ENCODE results near the gene CASKIN1. TPM values are rescaled to one million over a fixed set of nuclear protein-coding genes. Genes with fewer than 3 reads are reported as not detected.

The CASKIN1 gene
- total and polyA plus RNA-seq, 3 donors from 2014 or later, result 2.1 to 159 (median 6.4) TPM

- no peak for TF ChIP-seq POLR2A (IDR thresholded peaks at IDR 0.05)
- TF ChIP-seq CTCF (IDR thresholded peaks at IDR 0.05), result no peak
- H3K27me3 ChIP-seq, result no peaks in the 10 kb centered on the region
- H3K4me3 ChIP-seq, result no peak overlapping the region
- H3K36me3 ChIP-seq (ENCODE audit: low read depth, missing control alignments), result no peaks in the 10 kb centered on the region
- WGBS, 2 donors, result 83 to 88% methylated on average over 13 to 15 of the region's 15 CpGs
- H3K9me3 ChIP-seq, result no peaks in the 10 kb centered on the region
- DNase-seq, result no peak
- H3K27ac ChIP-seq, result peak overlapping the region in 1 of 2 donors; percentile 89
- intact Hi-C loops (cut with DNase I; ENCODE audit: low total_unique reads), result loop anchor here (10.0 kb wide), 1 partner anchor 97 kb away; the partner anchor contains the start of gene ECI1
- peaks cover 52% of the 10 kb centered on the region for H3K4me1 ChIP-seq
Measured at GRCh38 chr16:2158262-2158638, 38.2 kb downstream of the CASKIN1 start.

- no peaks in the 10 kb centered on the region for H3K27me3 ChIP-seq
- peak overlapping the region in 1 of 2 donors; percentile 89 for H3K27ac ChIP-seq
- no peak for TF ChIP-seq POLR2A (IDR thresholded peaks at IDR 0.05)
- TF ChIP-seq CTCF (IDR thresholded peaks at IDR 0.05), result no peak
- WGBS, 2 donors, result 74 to 80% methylated on average over 15 to 27 of the region's 27 CpGs
- H3K36me3 ChIP-seq (ENCODE audit: low read depth, missing control alignments), result no peaks in the 10 kb centered on the region
- H3K4me3 ChIP-seq, result no peak overlapping the region
- no peaks in the 10 kb centered on the region for H3K9me3 ChIP-seq
- DNase-seq, result no peak
- intact Hi-C loops (cut with DNase I; ENCODE audit: low total_unique reads), result loop anchor here (10.0 kb wide), 1 partner anchor 97 kb away; the partner anchor contains the start of gene ECI1
- H3K4me1 ChIP-seq, result peaks cover 56% of the 10 kb centered on the region
Measured at GRCh38 chr16:2157480-2158261, 38.7 kb downstream of the CASKIN1 start.

GRCh38 chr16:2156849-2157224 is 39.6 kb downstream of the CASKIN1 start:
- Histone ChIP-seq H3K36me3 (ENCODE audit: low read depth, missing control alignments) (no peaks in the 10 kb centered on the region), H3K27me3 (no peaks in the 10 kb centered on the region), H3K4me3 (no peak overlapping the region), H3K4me1 (peaks cover 58% of the 10 kb centered on the region), H3K27ac (peak overlapping the region; percentile 31 to 89), H3K9me3 (no peaks in the 10 kb centered on the region)
- TF ChIP-seq POLR2A (IDR thresholded peaks at IDR 0.05) (no peak), CTCF (IDR thresholded peaks at IDR 0.05) (no peak)
- DNase-seq, result no peak
- intact Hi-C loops (cut with DNase I; ENCODE audit: low total_unique reads), result loop anchor here (10.0 kb wide), 1 partner anchor 98 kb away; the partner anchor contains the start of gene ECI1
- WGBS, 2 donors, result 61 to 69% methylated on average over 4 to 5 of the region's 5 CpGs

GRCh38 chr16:2155977-2156848 is 40.2 kb downstream of the CASKIN1 start:
- intact Hi-C loops (cut with DNase I; ENCODE audit: low total_unique reads), result loop anchor here (10.0 kb wide), 1 partner anchor 99 kb away; the partner anchor contains the start of gene ECI1
- TF ChIP-seq CTCF (IDR thresholded peaks at IDR 0.05), result no peak
- no peak for TF ChIP-seq POLR2A (IDR thresholded peaks at IDR 0.05)

More at GRCh38 chr16:2155977-2156848, 40.2 kb downstream of the CASKIN1 start:
- 2 to 5% methylated on average over 25 to 45 of the region's 47 CpGs for WGBS, 2 donors
- H3K4me1 ChIP-seq, result peaks cover 60% of the 10 kb centered on the region
- no peaks in the 10 kb centered on the region for H3K36me3 ChIP-seq (ENCODE audit: low read depth, missing control alignments)
- H3K9me3 ChIP-seq, result no peaks in the 10 kb centered on the region
- peak overlapping the region; percentile 79 to 86 for H3K4me3 ChIP-seq
- H3K27ac ChIP-seq, result peak overlapping the region; percentile 59 to 89
- DNase-seq, result no peak
- H3K27me3 ChIP-seq, result no peaks in the 10 kb centered on the region

Data from testis (tissue), 3 donors.